ENCODE results near the gene GNB1L.

GRCh38 chr22:19740586-19740985, 114.1 kb downstream of the GNB1L start:
- TF ChIP-seq ATF2 (CRISPR knock-in tag; IDR thresholded peaks at IDR 0.05; ENCODE audit: borderline replicate concordance, low read depth): no peak
- TF ChIP-seq CTCF (IDR thresholded peaks at IDR 0.05): no peak
- no peak for TF ChIP-seq USF1 (CRISPR knock-in tag; IDR thresholded peaks at IDR 0.05)
- TF ChIP-seq MXD4 (CRISPR knock-in tag; IDR thresholded peaks at IDR 0.05; ENCODE audit: borderline replicate concordance): no peak
- TF ChIP-seq ATF3 (CRISPR knock-in tag; conservative IDR thresholded peaks at IDR 0.05): no peak
- TF ChIP-seq ZBTB43 (CRISPR knock-in tag; IDR thresholded peaks at IDR 0.05): no peak
- no peak for TF ChIP-seq CDX4 (CRISPR knock-in tag; IDR thresholded peaks at IDR 0.05; ENCODE audit: borderline replicate concordance)
- no peak for TF ChIP-seq ZNF232 (CRISPR knock-in tag; IDR thresholded peaks at IDR 0.05)
- no peak for TF ChIP-seq ZNF263 (CRISPR knock-in tag; IDR thresholded peaks at IDR 0.05; ENCODE audit: low read depth)

All from WTC11 (cell line).